ENCODE data around the gene CRTC1. TPM values are rescaled to one million over a fixed set of nuclear protein-coding genes. Genes with fewer than 3 reads are reported as not detected.

Gene CRTC1
- total RNA-seq, 4 donors from 2014 or later: 3.8 to 8.9 (median 6.3) TPM

DNA sequence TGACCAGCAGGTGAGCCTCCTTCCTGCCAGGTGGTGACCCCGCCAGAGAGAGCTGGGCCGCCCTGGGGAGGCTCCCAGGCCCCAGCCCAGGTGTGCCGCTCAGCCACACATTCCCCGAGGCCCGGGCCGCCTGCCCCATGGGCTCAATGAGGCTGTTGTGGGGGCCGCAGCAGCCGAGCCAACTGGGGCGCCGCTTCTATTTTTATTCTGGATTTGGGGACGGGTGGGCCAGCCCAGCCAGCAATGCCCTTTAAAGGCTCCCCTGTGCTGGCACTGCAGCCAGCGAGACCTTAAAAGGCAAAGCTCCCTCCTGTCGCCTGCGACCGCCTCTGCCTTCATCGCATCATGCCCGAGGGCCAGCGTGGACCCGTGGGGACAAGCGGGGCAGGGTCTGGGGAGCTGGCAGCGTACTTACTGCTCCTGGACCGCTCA, 17.7 kb upstream of the CRTC1 start:
- Histone ChIP-seq H3K36me3 (peaks cover 0 to 59% of the 10 kb centered on the region in 2 donors), H3K4me1 (peaks cover 0 to 91% (median 31%) of the 10 kb centered on the region in 3 donors), H3K9me3 (no peaks in the 10 kb centered on the region), H3K27ac (peak overlapping the region; percentile 62 to 89 (median 88)), H3K4me3 (no peak overlapping the region), H3K27me3 (no peaks in the 10 kb centered on the region)
- no CpG with 5 or more reads among the region's 22 CpGs for WGBS, 2 donors (ENCODE audit: low coverage in 1 of 2)
- TF ChIP-seq POLR2A (IDR thresholded peaks at IDR 0.05) (no peak), POLR2AphosphoS5 (IDR thresholded peaks at IDR 0.05) (no peak), EP300 (IDR thresholded peaks at IDR 0.05) (no peak), CTCF (IDR thresholded peaks at IDR 0.05) (no peak)
- peak; percentile 53 for ATAC-seq

GRCh38 chr19:18666317-18666716, 17.2 kb upstream of the CRTC1 start:
- WGBS, 2 donors (ENCODE audit: low coverage in 1 of 2): 80 to 100% methylated on average over 1 to 3 of the region's 12 CpGs
- H3K36me3 ChIP-seq: peaks cover 0 to 59% of the 10 kb centered on the region in 2 donors
- no peaks in the 10 kb centered on the region for H3K27me3 ChIP-seq
- no peak for TF ChIP-seq POLR2A (IDR thresholded peaks at IDR 0.05)
- no peak for TF ChIP-seq CTCF (IDR thresholded peaks at IDR 0.05)
- no peak for TF ChIP-seq POLR2AphosphoS5 (IDR thresholded peaks at IDR 0.05)
- TF ChIP-seq EP300 (IDR thresholded peaks at IDR 0.05): no peak
- ATAC-seq: no peak
- no peaks in the 10 kb centered on the region for H3K9me3 ChIP-seq
- H3K27ac ChIP-seq: peak overlapping the region; percentile 62 to 89 (median 88)
- H3K4me1 ChIP-seq: peaks cover 0 to 91% (median 33%) of the 10 kb centered on the region in 3 donors
- H3K4me3 ChIP-seq: no peak overlapping the region

DNA sequence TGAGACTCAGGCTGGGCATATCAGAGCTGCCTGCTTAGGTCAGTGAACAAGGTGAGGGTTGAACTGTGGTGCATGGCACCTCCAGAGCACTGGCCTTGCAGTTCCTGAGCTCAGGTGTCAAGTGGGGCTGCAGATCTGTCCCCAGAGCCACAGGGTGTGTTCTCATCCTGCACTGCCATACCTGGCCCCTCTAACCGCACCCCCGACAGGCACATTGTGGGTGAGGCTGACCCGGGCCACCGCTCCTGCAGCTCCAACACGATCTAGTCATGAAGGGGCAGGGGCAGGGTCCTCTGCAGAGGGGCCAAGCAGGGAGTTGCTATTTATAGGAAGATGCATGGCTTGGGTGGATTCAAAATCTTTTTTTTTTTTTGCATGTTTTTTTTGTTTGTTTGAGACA, 16.7 kb upstream of the CRTC1 start:
- Histone ChIP-seq H3K4me1 (peaks cover 0 to 91% (median 38%) of the 10 kb centered on the region in 3 donors), H3K27ac (peak overlapping the region in 3 of 4 donors; percentile 86 to 89 (median 89)), H3K36me3 (peaks cover 0 to 59% of the 10 kb centered on the region in 2 donors), H3K4me3 (no peak overlapping the region), H3K9me3 (no peaks in the 10 kb centered on the region), H3K27me3 (no peaks in the 10 kb centered on the region)
- ATAC-seq: no peak
- 73% methylated on average over 3 of the region's 5 CpGs; no CpG with 5 or more reads in 1 of the 2 donors for WGBS, 2 donors (ENCODE audit: low coverage in 1 of 2)
- TF ChIP-seq POLR2AphosphoS5 (IDR thresholded peaks at IDR 0.05): no peak
- no peak for TF ChIP-seq CTCF (IDR thresholded peaks at IDR 0.05)
- TF ChIP-seq EP300 (IDR thresholded peaks at IDR 0.05): no peak
- TF ChIP-seq POLR2A (IDR thresholded peaks at IDR 0.05): no peak

- H3K27me3 ChIP-seq: no peaks in the 10 kb centered on the region
- 100% methylated on average over 1 of the region's 55 CpGs; no CpG with 5 or more reads in 1 of the 2 donors for WGBS, 2 donors (ENCODE audit: low coverage in 1 of 2)
- ATAC-seq: no peak
- H3K36me3 ChIP-seq: peaks cover 0 to 59% of the 10 kb centered on the region in 2 donors
- H3K27ac ChIP-seq: peak overlapping the region in 2 of 4 donors; percentile 12 to 37
- peaks cover 0 to 91% (median 47%) of the 10 kb centered on the region in 3 donors for H3K4me1 ChIP-seq
- H3K9me3 ChIP-seq: no peaks in the 10 kb centered on the region
- H3K4me3 ChIP-seq: no peak overlapping the region
- no peak for TF ChIP-seq EP300 (IDR thresholded peaks at IDR 0.05)
- TF ChIP-seq POLR2AphosphoS5 (IDR thresholded peaks at IDR 0.05): no peak
- TF ChIP-seq CTCF (IDR thresholded peaks at IDR 0.05): no peak
- no peak for TF ChIP-seq POLR2A (IDR thresholded peaks at IDR 0.05)
Observed at GRCh38 chr19:18667531-18668251, 15.8 kb upstream of the CRTC1 start.

- 100% methylated on average over 4 of the region's 38 CpGs; no CpG with 5 or more reads in 1 of the 2 donors for WGBS, 2 donors (ENCODE audit: low coverage in 1 of 2)
- Histone ChIP-seq H3K4me3 (no peak overlapping the region), H3K27me3 (no peaks in the 10 kb centered on the region), H3K36me3 (peaks cover 0 to 59% of the 10 kb centered on the region in 2 donors), H3K4me1 (peaks cover 0 to 91% (median 45%) of the 10 kb centered on the region in 3 donors), H3K27ac (peak overlapping the region in 1 of 4 donors; percentile 75), H3K9me3 (no peaks in the 10 kb centered on the region)
- TF ChIP-seq CTCF (IDR thresholded peaks at IDR 0.05) (no peak), POLR2A (IDR thresholded peaks at IDR 0.05) (no peak), EP300 (IDR thresholded peaks at IDR 0.05) (no peak), POLR2AphosphoS5 (IDR thresholded peaks at IDR 0.05) (no peak)
- no peak for ATAC-seq
Observed at GRCh38 chr19:18668252-18668631, 15.2 kb upstream of the CRTC1 start.

Data from gastroesophageal sphincter (tissue), 4 donors.